PC-3 (cell line): Measurements from ENCODE around the gene IRX6. TPM values are rescaled to one million over a fixed set of nuclear protein-coding genes. Genes with fewer than 3 reads are reported as not detected.

Experiments used
- ATAC-seq: fragments of 200-7000 bp; cut with Tn5 transposase; 2 replicates; pipeline ENCODE4 v1.9.1; 2020; ENCODE audit warnings: mild to moderate bottlenecking, moderate library complexity
- BruUV-seq: library from RNA; stranded (reverse); fragments of 400-500 nt; replicated peaks from 2 replicates; lab custom pipeline; 2021; lab: Mats Ljungman, UMichigan
- CTCF ChIA-PET: fragments of 300-600 bp; sonication (Branson Sonifier 250); formaldehyde crosslinking; loops from one replicate; lab custom pipeline; 2022; ENCODE audit warnings: antibody characterized with exemption; lab: Charles Lee
- POLR2A ChIA-PET: fragments of 300-600 bp; sonication (Branson Sonifier 250); formaldehyde crosslinking; loops from one replicate; lab custom pipeline; 2022; ENCODE audit warnings: antibody characterized with exemption; ENCODE audit not compliant: unreplicated experiment; lab: Charles Lee
- DNase-seq: peaks from one replicate; pipeline ENCODE4 v3.0.0-alpha.2; 2015
- H2AFZ ChIP-seq: fragments of 300-600 bp; sonication (generic); 2 replicates; pipeline ENCODE4 v1.6.0; 2016; ENCODE audit warnings: antibody characterized with exemption, low read length
- H3F3A ChIP-seq: fragments of 300-600 bp; sonication (generic); one replicate; pipeline ENCODE4 v1.6.0; 2017; ENCODE audit warnings: antibody characterized with exemption, low read length, control low read depth, mild to moderate bottlenecking; ENCODE audit not compliant: unreplicated experiment
- H3K27ac ChIP-seq: fragments of 300-600 bp; sonication (generic); 2 replicates; pipeline ENCODE4 v1.5.1; 2016; ENCODE audit warnings: mild to moderate bottlenecking, low read length
- H3K27me3 ChIP-seq: fragments of 300-600 bp; sonication (generic); 2 replicates; pipeline ENCODE4 v1.6.1; 2016; ENCODE audit warnings: low read length, mixed read lengths
- H3K36me3 ChIP-seq: fragments of 300-600 bp; sonication (generic); 2 replicates; pipeline ENCODE4 v1.6.1; 2016; ENCODE audit warnings: low read depth, mixed run types, low read length, mixed read lengths
- H3K4me1 ChIP-seq: fragments of 300-600 bp; sonication (generic); 2 replicates; pipeline ENCODE4 v1.5.1; 2016; ENCODE audit warnings: low read length; ENCODE audit not compliant: insufficient read depth
- H3K4me2 ChIP-seq: fragments of 300-600 bp; sonication (generic); 2 replicates; pipeline ENCODE4 v1.6.0; 2016; ENCODE audit warnings: low read length
- H3K4me3 ChIP-seq: fragments of 300-600 bp; sonication (generic); 2 replicates; pipeline ENCODE4 v1.5.1; 2016; ENCODE audit warnings: mild to moderate bottlenecking, low read length, mixed read lengths
- H3K79me2 ChIP-seq: fragments of 300-600 bp; sonication (generic); 2 replicates; pipeline ENCODE4 v1.6.1; 2017; ENCODE audit warnings: low read length, mixed read lengths
- H3K9ac ChIP-seq: fragments of 300-600 bp; sonication (generic); 2 replicates; pipeline ENCODE4 v1.6.0; 2016; ENCODE audit warnings: mild to moderate bottlenecking, low read length
- H3K9me2 ChIP-seq: fragments of 300-600 bp; sonication (generic); replicated peaks from 2 replicates; pipeline ENCODE4 v1.6.1; 2016; ENCODE audit warnings: mixed run types, low read length, mixed read lengths
- H3K9me3 ChIP-seq: fragments of 300-600 bp; sonication (generic); 2 replicates; pipeline ENCODE4 v1.6.1; 2016; ENCODE audit warnings: low read length, mixed read lengths
- H4K20me1 ChIP-seq: fragments of 300-600 bp; sonication (generic); 2 replicates; pipeline ENCODE4 v1.6.1; 2016; ENCODE audit warnings: low read length, mixed read lengths
- CTCF ChIP-seq: fragments of 300-600 bp; sonication (generic); conservative IDR thresholded peaks from 2 replicates; pipeline ENCODE4 v1.5.1; 2017; ENCODE audit warnings: antibody characterized with exemption, low read depth, mild to moderate bottlenecking, low read length
- EZH2 ChIP-seq: fragments of 300-600 bp; sonication (generic); IDR thresholded peaks from one replicate; pipeline ENCODE4 v1.6.1; 2017; ENCODE audit warnings: antibody characterized with exemption, mild to moderate bottlenecking, low read length; ENCODE audit not compliant: unreplicated experiment
- EZH2phosphoT487 ChIP-seq: fragments of 300-600 bp; sonication (generic); IDR thresholded peaks from 2 replicates; pipeline ENCODE4 v1.6.1; 2018; ENCODE audit warnings: mild to moderate bottlenecking, antibody characterized with exemption, low read length, borderline replicate concordance
- intact Hi-C: fragments of 100-400 bp; cut with micrococcal nuclease; formaldehyde crosslinking; loops from 2 replicates; pipeline ENCODE4 v1.9.0; 2023
- total RNA-seq: library from RNA; depleted of rRNA; stranded (reverse); fragments of >200 nt; gene quantifications from 2 replicates; pipeline ENCODE4 v1.2.3, GENCODE V29; 2014; rRNA removed

The IRX6 gene
- total RNA-seq, 1 experiment from 2014 or later = not detected

GRCh38 chr16:55379371-55379770, 55.4 kb downstream of the IRX6 start:
- Histone ChIP-seq H3K9me3 (no peaks in the 10 kb centered on the region), H3K9me2 (no peaks in the 10 kb centered on the region), H3F3A (no peaks in the 10 kb centered on the region), H3K9ac (no peak overlapping the region), H3K36me3 (no peaks in the 10 kb centered on the region), H3K79me2 (no peaks in the 10 kb centered on the region), H3K4me2 (no peak overlapping the region), H3K27me3 (0 out of 2 replicates have a peak, but pooled peaks cover 3% of the 10 kb centered on the region), H2AFZ (no peak overlapping the region), H4K20me1 (no peaks in the 10 kb centered on the region), H3K4me1 (no peaks in the 10 kb centered on the region), H3K27ac (no peak overlapping the region), H3K4me3 (no peak overlapping the region)
- CTCF ChIA-PET = no interaction called here
- no peak for DNase-seq
- no TSS peak for BruUV-seq
- intact Hi-C loops = no loop called here
- TF ChIP-seq CTCF = no peak
- no peak for TF ChIP-seq EZH2phosphoT487
- no peak for TF ChIP-seq EZH2
- POLR2A ChIA-PET = no interaction called here
- ATAC-seq = no peak

GRCh38 chr16:55379876-55380390, 55.9 kb downstream of the IRX6 start:
- no peaks in the 10 kb centered on the region for H3F3A ChIP-seq
- intact Hi-C loops = no loop called here
- POLR2A ChIA-PET = no interaction called here
- no peak overlapping the region for H3K4me2 ChIP-seq
- H3K27me3 ChIP-seq = 0 out of 2 replicates have a peak, but pooled peaks cover 3% of the 10 kb centered on the region
- TF ChIP-seq CTCF = no peak
- no peak for TF ChIP-seq EZH2
- TF ChIP-seq EZH2phosphoT487 = no peak
- H4K20me1 ChIP-seq = no peaks in the 10 kb centered on the region
- no peak overlapping the region for H2AFZ ChIP-seq
- no peaks in the 10 kb centered on the region for H3K9me3 ChIP-seq
- H3K9ac ChIP-seq = no peak overlapping the region
- no peaks in the 10 kb centered on the region for H3K79me2 ChIP-seq
- H3K4me3 ChIP-seq = no peak overlapping the region
- CTCF ChIA-PET = no interaction called here
- no peak for ATAC-seq
- H3K27ac ChIP-seq = no peak overlapping the region
- H3K36me3 ChIP-seq = no peaks in the 10 kb centered on the region
- H3K9me2 ChIP-seq = no peaks in the 10 kb centered on the region
- no TSS peak for BruUV-seq
- DNase-seq = no peak
- no peaks in the 10 kb centered on the region for H3K4me1 ChIP-seq

Other genes with a start within 250 kb of the IRX6 start
- gene MMP2, start 155.0 kb downstream of the IRX6 start, total RNA-seq = 0.75 TPM in 1 of 2 replicates, not detected in the other
- 8.0 and 15.0 TPM in 2 replicates for gene LPCAT2, start 184.9 kb downstream of the IRX6 start, total RNA-seq
- gene CAPNS2, start 242.5 kb downstream of the IRX6 start, total RNA-seq = 0.26 TPM in 1 of 2 replicates, not detected in the other